Rectal smooth muscle tissue (tissue), 1 donor: ENCODE results near the gene DNER.

Experiments
- H3K27ac ChIP-seq: one replicate; pipeline ENCODE4 v1.7.0; 2013; ENCODE audit warnings: low read depth, low read length, inconsistent platforms
- H3K27me3 ChIP-seq: one replicate; pipeline ENCODE4 v1.7.0; 2013; ENCODE audit warnings: low read length; ENCODE audit not compliant: control insufficient read depth, insufficient read depth
- H3K36me3 ChIP-seq: one replicate; pipeline ENCODE4 v1.7.0; 2013; ENCODE audit warnings: low read length; ENCODE audit not compliant: control insufficient read depth, insufficient read depth
- H3K4me1 ChIP-seq: one replicate; pipeline ENCODE4 v1.7.0; 2013; ENCODE audit warnings: low read length; ENCODE audit not compliant: control insufficient read depth, insufficient read depth
- H3K4me3 ChIP-seq: one replicate; pipeline ENCODE4 v1.7.0; 2013; ENCODE audit warnings: low read length
- H3K9ac ChIP-seq: one replicate; pipeline ENCODE4 v1.7.0; 2013; ENCODE audit warnings: low read length

The DNER gene

GRCh38 chr2:229658004-229658403 is 56.4 kb downstream of the DNER start:
- Histone ChIP-seq H3K27ac (no peak overlapping the region), H3K4me1 (no peaks in the 10 kb centered on the region), H3K27me3 (no peaks in the 10 kb centered on the region), H3K9ac (no peak overlapping the region), H3K4me3 (no peak overlapping the region), H3K36me3 (no peaks in the 10 kb centered on the region)

GRCh38 chr2:229654437-229654836 is 59.9 kb downstream of the DNER start:
- H3K9ac ChIP-seq, result no peak overlapping the region
- no peaks in the 10 kb centered on the region for H3K4me1 ChIP-seq
- H3K4me3 ChIP-seq, result no peak overlapping the region
- no peak overlapping the region for H3K27ac ChIP-seq
- no peaks in the 10 kb centered on the region for H3K27me3 ChIP-seq
- H3K36me3 ChIP-seq, result no peaks in the 10 kb centered on the region

GRCh38 chr2:229653531-229653930 is 60.8 kb downstream of the DNER start:
- Histone ChIP-seq H3K27me3 (no peaks in the 10 kb centered on the region), H3K4me3 (no peak overlapping the region), H3K27ac (no peak overlapping the region), H3K9ac (no peak overlapping the region), H3K36me3 (no peaks in the 10 kb centered on the region), H3K4me1 (no peaks in the 10 kb centered on the region)

GRCh38 chr2:229652796-229653195 is 61.6 kb downstream of the DNER start:
- Histone ChIP-seq H3K9ac (no peak overlapping the region), H3K4me1 (no peaks in the 10 kb centered on the region), H3K4me3 (no peak overlapping the region), H3K36me3 (no peaks in the 10 kb centered on the region), H3K27ac (no peak overlapping the region), H3K27me3 (no peaks in the 10 kb centered on the region)

GRCh38 chr2:229650901-229651300 is 63.5 kb downstream of the DNER start:
- H3K36me3 ChIP-seq, result no peaks in the 10 kb centered on the region
- no peaks in the 10 kb centered on the region for H3K27me3 ChIP-seq
- H3K4me3 ChIP-seq, result no peak overlapping the region
- no peak overlapping the region for H3K9ac ChIP-seq
- H3K27ac ChIP-seq, result no peak overlapping the region
- no peaks in the 10 kb centered on the region for H3K4me1 ChIP-seq

GRCh38 chr2:229650059-229650458 is 64.3 kb downstream of the DNER start:
- Histone ChIP-seq H3K27me3 (no peaks in the 10 kb centered on the region), H3K4me3 (no peak overlapping the region), H3K4me1 (no peaks in the 10 kb centered on the region), H3K36me3 (no peaks in the 10 kb centered on the region), H3K9ac (no peak overlapping the region), H3K27ac (no peak overlapping the region)

- H3K36me3 ChIP-seq, result no peaks in the 10 kb centered on the region
- no peaks in the 10 kb centered on the region for H3K27me3 ChIP-seq
- no peak overlapping the region for H3K9ac ChIP-seq
- H3K4me3 ChIP-seq, result no peak overlapping the region
- H3K27ac ChIP-seq, result no peak overlapping the region
- no peaks in the 10 kb centered on the region for H3K4me1 ChIP-seq
These were observed 68.1 kb downstream of the DNER start for GRCh38 chr2:229646186-229646723.

- no peaks in the 10 kb centered on the region for H3K36me3 ChIP-seq
- no peaks in the 10 kb centered on the region for H3K4me1 ChIP-seq
- no peaks in the 10 kb centered on the region for H3K27me3 ChIP-seq
- H3K9ac ChIP-seq, result no peak overlapping the region
- H3K27ac ChIP-seq, result no peak overlapping the region
- H3K4me3 ChIP-seq, result no peak overlapping the region
These were observed 72.0 kb downstream of the DNER start for GRCh38 chr2:229642371-229642770.

GRCh38 chr2:229641676-229642075 is 72.7 kb downstream of the DNER start:
- Histone ChIP-seq H3K27ac (no peak overlapping the region), H3K36me3 (no peaks in the 10 kb centered on the region), H3K4me1 (no peaks in the 10 kb centered on the region), H3K27me3 (no peaks in the 10 kb centered on the region), H3K4me3 (no peak overlapping the region), H3K9ac (no peak overlapping the region)

- Histone ChIP-seq H3K27ac (no peak overlapping the region), H3K36me3 (no peaks in the 10 kb centered on the region), H3K4me3 (no peak overlapping the region), H3K4me1 (no peaks in the 10 kb centered on the region), H3K9ac (no peak overlapping the region), H3K27me3 (no peaks in the 10 kb centered on the region)
These were observed 73.7 kb downstream of the DNER start for GRCh38 chr2:229640636-229641035.

- no peaks in the 10 kb centered on the region for H3K27me3 ChIP-seq
- no peaks in the 10 kb centered on the region for H3K36me3 ChIP-seq
- H3K4me3 ChIP-seq, result no peak overlapping the region
- H3K27ac ChIP-seq, result no peak overlapping the region
- no peak overlapping the region for H3K9ac ChIP-seq
- H3K4me1 ChIP-seq, result no peaks in the 10 kb centered on the region
These were observed 77.8 kb downstream of the DNER start for GRCh38 chr2:229636571-229636970.

- no peaks in the 10 kb centered on the region for H3K36me3 ChIP-seq
- no peaks in the 10 kb centered on the region for H3K4me1 ChIP-seq
- H3K4me3 ChIP-seq, result no peak overlapping the region
- H3K27me3 ChIP-seq, result no peaks in the 10 kb centered on the region
- H3K9ac ChIP-seq, result no peak overlapping the region
- no peak overlapping the region for H3K27ac ChIP-seq
These were observed 79.0 kb downstream of the DNER start for GRCh38 chr2:229635371-229635680.

GRCh38 chr2:229634601-229635370 is 79.6 kb downstream of the DNER start:
- no peak overlapping the region for H3K4me3 ChIP-seq
- no peak overlapping the region for H3K27ac ChIP-seq
- no peaks in the 10 kb centered on the region for H3K27me3 ChIP-seq
- no peaks in the 10 kb centered on the region for H3K36me3 ChIP-seq
- H3K4me1 ChIP-seq, result no peaks in the 10 kb centered on the region
- no peak overlapping the region for H3K9ac ChIP-seq
